Keratinocyte (primary cell): Measurements from ENCODE around the gene ANKRD17. TPM values are rescaled to one million over a fixed set of nuclear protein-coding genes. Genes with fewer than 3 reads are reported as not detected.

ENCODE experiments used
- DNase-seq: peaks from one replicate; pipeline ENCODE4 v3.0.0-alpha.2; 2011; ENCODE audit warnings: low read depth, missing footprints, low spot score
- FAIRE-seq: peaks from 2 replicates; lab custom pipeline; 2011; peaks lifted over from hg19 to GRCh38; lab: Jason Lieb, UNC
- H2AFZ ChIP-seq: 2 replicates; pipeline ENCODE4 v1.6.0; 2012; ENCODE audit warnings: low read length, control low read depth, inconsistent platforms; ENCODE audit not compliant: control insufficient read depth
- H3K27ac ChIP-seq: 2 replicates; pipeline ENCODE4 v1.5.1; 2011; ENCODE audit warnings: low read length; ENCODE audit not compliant: control insufficient read depth, insufficient read depth
- H3K27me3 ChIP-seq: 3 replicates; pipeline ENCODE4 v1.6.0; 2011; ENCODE audit warnings: low read length; ENCODE audit not compliant: control insufficient read depth, insufficient read depth; ENCODE audit errors: extremely low read depth
- H3K36me3 ChIP-seq, 2 experiments: 2 replicates in 1 of 2; 3 replicates in 1 of 2; pipeline ENCODE4 v1.5.1; 2011; ENCODE audit warnings: low read length in 2 of 2, mild to moderate bottlenecking in 1 of 2; ENCODE audit not compliant: control insufficient read depth in 2 of 2, insufficient read depth in 2 of 2; ENCODE audit errors: extremely low read depth in 1 of 2
- H3K4me1 ChIP-seq: 3 replicates; pipeline ENCODE4 v1.5.1; 2011; ENCODE audit warnings: low read length; ENCODE audit not compliant: control insufficient read depth, insufficient read depth; ENCODE audit errors: extremely low read depth
- H3K4me2 ChIP-seq: 3 replicates; pipeline ENCODE4 v1.6.0; 2011; ENCODE audit warnings: low read depth, low read length; ENCODE audit not compliant: control insufficient read depth, insufficient read depth; ENCODE audit errors: extremely low read depth
- H3K4me3 ChIP-seq, 3 experiments: fragments of 200-600 bp in 1 of 3; sonication (generic) in 1 of 3; 2 replicates in 2 of 3; 3 replicates in 1 of 3; pipeline ENCODE4 v1.5.1; 2011 to 2016; ENCODE audit warnings: low read length in 3 of 3, mild to moderate bottlenecking in 3 of 3, control low read depth in 2 of 3, inconsistent platforms in 1 of 3, low read depth in 1 of 3, mixed read lengths in 1 of 3, mixed run types in 1 of 3, moderate library complexity in 1 of 3; ENCODE audit not compliant: control insufficient read depth in 2 of 3, insufficient read depth in 2 of 3; ENCODE audit errors: extremely low read depth in 1 of 3
- H3K79me2 ChIP-seq: 2 replicates; pipeline ENCODE4 v1.6.0; 2012; ENCODE audit warnings: low read length; ENCODE audit not compliant: control insufficient read depth, insufficient read depth
- H3K9ac ChIP-seq: 3 replicates; pipeline ENCODE4 v1.6.0; 2011; ENCODE audit warnings: low read length; ENCODE audit not compliant: control insufficient read depth, insufficient read depth; ENCODE audit errors: extremely low read depth
- H3K9me1 ChIP-seq: 3 replicates; pipeline ENCODE4 v1.6.0; 2011; ENCODE audit warnings: low read length; ENCODE audit not compliant: control insufficient read depth, insufficient read depth; ENCODE audit errors: extremely low read depth
- H3K9me3 ChIP-seq: 2 replicates; pipeline ENCODE4 v1.5.1; 2012; ENCODE audit warnings: low read depth, low read length; ENCODE audit not compliant: control insufficient read depth
- H4K20me1 ChIP-seq: 3 replicates; pipeline ENCODE4 v1.6.0; 2011; ENCODE audit warnings: low read length; ENCODE audit not compliant: control insufficient read depth, insufficient read depth; ENCODE audit errors: extremely low read depth
- EZH2 ChIP-seq: IDR thresholded peaks from one replicate; pipeline ENCODE4 v1.6.1; 2012; ENCODE audit warnings: inconsistent platforms, mild to moderate bottlenecking, low read length, moderate library complexity
- dilution Hi-C: fragments of 300-500 bp; cut with MboI; formaldehyde crosslinking; loops from one replicate; pipeline ENCODE4 v1.7.0; 2020; ENCODE audit warnings: low sequenced_read_pairs; ENCODE audit not compliant: extremely low pct_ligation_motif_present
- polyA plus RNA-seq, 5 experiments: library from polyadenylated mRNA; depleted of rRNA in 3 of 5; stranded (reverse) in 3 of 5; stranded (forward) in 1 of 5; unstranded in 1 of 5; fragments of >200 nt; gene quantifications; 1 replicate in 1 of 5; 2 replicates in 3 of 5; 3 replicates in 1 of 5; pipeline versions ENCODE4 v1.2.1 to v1.2.3, GENCODE V29; 2011 to 2012; ENCODE audit warnings: missing spikeins in 2 of 5, low read depth in 1 of 5, low replicate concordance in 1 of 5
- TF ChIP-seq, protein P1 (sequence below), 3 experiments: IDR thresholded peaks in 1 of 3; conservative IDR thresholded peaks in 1 of 3; optimal IDR thresholded peaks in 1 of 3; 2 replicates in 2 of 3; 3 replicates in 1 of 3; pipeline versions ENCODE3 to v1.5.1; 2011; ENCODE audit warnings: low read length in 3 of 3, mild to moderate bottlenecking in 3 of 3, moderate library complexity in 2 of 3, control low read depth in 1 of 3, inconsistent platforms in 1 of 3; ENCODE audit not compliant: insufficient read depth in 2 of 3; ENCODE audit errors: extremely low read depth in 1 of 3

Gene ANKRD17
- polyA plus RNA-seq, 1 donor (not counting 4 experiments of a cell fraction or from before 2014, with no cell fraction given) = 51.5 TPM

DNA sequence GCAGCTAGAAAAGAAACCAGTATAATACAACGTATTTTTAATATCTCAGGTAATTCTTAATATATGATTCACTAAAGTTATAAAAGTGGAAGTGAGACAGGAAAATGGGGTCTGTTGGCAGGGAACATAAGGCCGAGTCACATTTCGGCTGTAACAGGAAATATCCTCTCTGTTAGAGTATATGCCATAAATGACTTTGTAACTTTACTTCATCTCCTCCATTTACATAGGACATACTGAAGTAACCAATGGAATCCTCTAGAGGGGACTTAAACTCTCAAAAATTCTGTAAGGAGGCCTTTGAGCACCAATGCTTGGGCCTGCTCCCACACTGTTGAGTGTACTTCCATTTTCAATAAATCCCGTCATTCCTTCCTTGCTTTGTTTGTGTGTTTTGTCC lies 71.3 kb downstream of the ANKRD17 start:
- H3K36me3 ChIP-seq = peaks cover 0 to 4% of the 10 kb centered on the region in 2 experiments
- H4K20me1 ChIP-seq = no peaks in the 10 kb centered on the region
- H3K79me2 ChIP-seq = peaks cover 75% of the 10 kb centered on the region
- no peak for TF ChIP-seq EZH2
- TF ChIP-seq, protein P1, sequence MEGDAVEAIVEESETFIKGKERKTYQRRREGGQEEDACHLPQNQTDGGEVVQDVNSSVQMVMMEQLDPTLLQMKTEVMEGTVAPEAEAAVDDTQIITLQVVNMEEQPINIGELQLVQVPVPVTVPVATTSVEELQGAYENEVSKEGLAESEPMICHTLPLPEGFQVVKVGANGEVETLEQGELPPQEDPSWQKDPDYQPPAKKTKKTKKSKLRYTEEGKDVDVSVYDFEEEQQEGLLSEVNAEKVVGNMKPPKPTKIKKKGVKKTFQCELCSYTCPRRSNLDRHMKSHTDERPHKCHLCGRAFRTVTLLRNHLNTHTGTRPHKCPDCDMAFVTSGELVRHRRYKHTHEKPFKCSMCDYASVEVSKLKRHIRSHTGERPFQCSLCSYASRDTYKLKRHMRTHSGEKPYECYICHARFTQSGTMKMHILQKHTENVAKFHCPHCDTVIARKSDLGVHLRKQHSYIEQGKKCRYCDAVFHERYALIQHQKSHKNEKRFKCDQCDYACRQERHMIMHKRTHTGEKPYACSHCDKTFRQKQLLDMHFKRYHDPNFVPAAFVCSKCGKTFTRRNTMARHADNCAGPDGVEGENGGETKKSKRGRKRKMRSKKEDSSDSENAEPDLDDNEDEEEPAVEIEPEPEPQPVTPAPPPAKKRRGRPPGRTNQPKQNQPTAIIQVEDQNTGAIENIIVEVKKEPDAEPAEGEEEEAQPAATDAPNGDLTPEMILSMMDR (optimal IDR thresholded peaks at IDR 0.05 in 1 of 3, IDR thresholded peaks at IDR 0.05 in 1 of 3, conservative IDR thresholded peaks at IDR 0.05 in 1 of 3; ENCODE audit: extremely low read depth in 1 of 3, insufficient read depth in 2 of 3, low read length in 3 of 3) = no peak
- H3K27ac ChIP-seq = no peak overlapping the region
- DNase-seq (no peak), FAIRE-seq (no peak)
- dilution Hi-C loops = no loop called here
- H3K4me2 ChIP-seq = no peak overlapping the region
- no peaks in the 10 kb centered on the region for H3K9me3 ChIP-seq
- no peaks in the 10 kb centered on the region for H3K9me1 ChIP-seq
- no peak overlapping the region for H3K4me3 ChIP-seq
- no peak overlapping the region for H2AFZ ChIP-seq
- no peaks in the 10 kb centered on the region for H3K27me3 ChIP-seq
- no peaks in the 10 kb centered on the region for H3K4me1 ChIP-seq
- H3K9ac ChIP-seq = no peak overlapping the region

DNA sequence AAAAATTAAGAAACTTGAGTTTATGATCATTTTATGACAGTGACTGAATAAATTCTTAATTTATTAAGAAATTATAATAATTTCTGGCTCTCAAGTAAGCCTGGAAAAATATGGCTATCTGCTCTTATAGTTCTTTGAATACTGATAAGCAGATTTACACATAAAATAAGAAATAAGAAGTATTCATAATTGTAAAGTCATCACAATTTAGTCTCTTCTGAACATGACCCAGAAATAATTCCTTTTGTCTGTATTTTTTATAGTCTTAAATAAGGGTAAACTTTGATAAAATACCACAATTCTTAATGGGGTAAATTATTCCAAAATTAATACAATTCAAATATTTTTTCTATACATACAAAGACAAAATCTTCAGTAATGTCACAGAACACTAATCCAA lies 72.7 kb downstream of the ANKRD17 start:
- dilution Hi-C loops = no loop called here
- DNase-seq (no peak), FAIRE-seq (no peak)
- no peak overlapping the region for H3K4me3 ChIP-seq
- no peak overlapping the region for H2AFZ ChIP-seq
- no peak overlapping the region for H3K4me2 ChIP-seq
- H3K27me3 ChIP-seq = no peaks in the 10 kb centered on the region
- no peaks in the 10 kb centered on the region for H3K9me1 ChIP-seq
- no peaks in the 10 kb centered on the region for H3K9me3 ChIP-seq
- no peak overlapping the region for H3K9ac ChIP-seq
- no peak overlapping the region for H3K27ac ChIP-seq
- peaks cover 0 to 4% of the 10 kb centered on the region in 2 experiments for H3K36me3 ChIP-seq
- no peaks in the 10 kb centered on the region for H3K4me1 ChIP-seq
- TF ChIP-seq EZH2 = no peak
- TF ChIP-seq, protein P1 (optimal IDR thresholded peaks at IDR 0.05 in 1 of 3, IDR thresholded peaks at IDR 0.05 in 1 of 3, conservative IDR thresholded peaks at IDR 0.05 in 1 of 3; ENCODE audit: extremely low read depth in 1 of 3, insufficient read depth in 2 of 3, low read length in 3 of 3) = no peak
- peaks cover 75% of the 10 kb centered on the region for H3K79me2 ChIP-seq
- no peaks in the 10 kb centered on the region for H4K20me1 ChIP-seq
